ENCODE data around the gene PIGM.
"Not testable (repeated sequence)": the region's sequence is repeated elsewhere in the genome, so short reads cannot be mapped to it uniquely, and the experiment has no call there.

PIGM gene

GRCh38 chr1:160061369-160062229, 29.8 kb upstream of the PIGM start:
- no peak for DNase-seq (ENCODE audit: low read depth)

GRCh38 chr1:160058087-160058486, 26.3 kb upstream of the PIGM start:
- DNase-seq (ENCODE audit: low read depth) = no peak

GRCh38 chr1:160056648-160057169, 24.9 kb upstream of the PIGM start:
- no peak for DNase-seq (ENCODE audit: low read depth)

GRCh38 chr1:160053548-160054365, 22.0 kb upstream of the PIGM start:
- no peak for DNase-seq (ENCODE audit: low read depth)

- DNase-seq (ENCODE audit: low read depth) = no peak
Observed at GRCh38 chr1:160052936-160053335, 21.1 kb upstream of the PIGM start.

- no peak for DNase-seq (ENCODE audit: low read depth)
Observed at GRCh38 chr1:160050619-160051018, 18.8 kb upstream of the PIGM start.

GRCh38 chr1:160050182-160050581, 18.4 kb upstream of the PIGM start:
- DNase-seq (ENCODE audit: low read depth) = not testable (repeated sequence)

- DNase-seq (ENCODE audit: low read depth) = no peak
Observed at GRCh38 chr1:160049101-160049500, 17.3 kb upstream of the PIGM start.

GRCh38 chr1:160048335-160048734, 16.5 kb upstream of the PIGM start:
- no peak for DNase-seq (ENCODE audit: low read depth)

GRCh38 chr1:160047111-160047991, 15.6 kb upstream of the PIGM start:
- no peak for DNase-seq (ENCODE audit: low read depth)

GRCh38 chr1:160046494-160047110, 14.8 kb upstream of the PIGM start:
- DNase-seq (ENCODE audit: low read depth) = no peak

GRCh38 chr1:160045653-160046052, 13.9 kb upstream of the PIGM start:
- DNase-seq (ENCODE audit: low read depth) = no peak

- DNase-seq (ENCODE audit: low read depth) = no peak
Observed at GRCh38 chr1:160043543-160043942, 11.8 kb upstream of the PIGM start.

- DNase-seq (ENCODE audit: low read depth) = no peak
Observed at GRCh38 chr1:160040476-160040875, 8.7 kb upstream of the PIGM start.

GRCh38 chr1:160032165-160032820, 503 bp upstream of the PIGM start:
- no peak for DNase-seq (ENCODE audit: low read depth)

- no peak for DNase-seq (ENCODE audit: low read depth)
Observed at GRCh38 chr1:160030657-160031364, 979 bp downstream of the PIGM start.

- DNase-seq (ENCODE audit: low read depth) = no peak
Observed at GRCh38 chr1:160028426-160028825, 3.4 kb downstream of the PIGM start.

GRCh38 chr1:160025314-160025713, 6.5 kb downstream of the PIGM start:
- no peak for DNase-seq (ENCODE audit: low read depth)

- DNase-seq (ENCODE audit: low read depth) = no peak
Observed at GRCh38 chr1:160024195-160024905, 7.4 kb downstream of the PIGM start.

All from stimulated activated CD8-positive, alpha-beta memory T cell treated with anti-CD3 and anti-CD28 coated beads, Interleukin-7, amount 100 ng/mL, for 24 hours (primary cell).